Lower leg skin (tissue), 4 donors: ENCODE data around the gene ESYT2. TPM values are rescaled to one million over a fixed set of nuclear protein-coding genes. Genes with fewer than 3 reads are reported as not detected.

Experiments
- DNase-seq, 2 donors: peaks; one replicate each; pipeline ENCODE4 v3.0.0-alpha.2; 2019; ENCODE audit warnings: low spot score in 2 of 2
- H3K4me3 ChIP-seq: fragments of 200-600 bp; sonication (generic); 2 replicates; pipeline ENCODE4 v1.5.1; 2017; ENCODE audit warnings: mild to moderate bottlenecking, low read depth; ENCODE audit not compliant: poor library complexity, severe bottlenecking
- CTCF ChIP-seq, 3 donors: fragments of 450-650 bp; IDR thresholded peaks; one replicate each; pipeline ENCODE4 v1.5.1; 2016; ENCODE audit warnings: antibody characterized with exemption in 3 of 3, mild to moderate bottlenecking in 3 of 3, moderate library complexity in 2 of 3
- POLR2A ChIP-seq, 2 donors: fragments of 450-650 bp; IDR thresholded peaks; one replicate each; pipeline ENCODE4 v1.6.1; 2016 to 2017; ENCODE audit warnings: antibody characterized with exemption in 2 of 2, mild to moderate bottlenecking in 1 of 2, moderate library complexity in 1 of 2
- WGBS, 2 donors: methylation state at CpG; one replicate each; pipeline ENCODE4 v1.1.5; 2018; 5-methylcytosine and 5-hydroxymethylcytosine counted together
- intact Hi-C: fragments of 100-400 bp; cut with DNase I; formaldehyde crosslinking; loops from one replicate; pipeline ENCODE4 v1.15.0; 2023; ENCODE audit warnings: low total_unique reads
- total RNA-seq, 4 donors: library from RNA; depleted of rRNA; stranded (reverse); fragments of >200 nt; gene quantifications; one replicate each; pipeline ENCODE4 v1.1.0, GENCODE V29; 2016

The ESYT2 gene
- total RNA-seq, 4 donors from 2014 or later, result 75.5 to 101 (median 78.0) TPM

- WGBS, 2 donors, result 88% methylated on average over 21 of the region's 21 CpGs
- DNase-seq, result no peak
- H3K4me3 ChIP-seq, result no peak overlapping the region
- TF ChIP-seq CTCF (IDR thresholded peaks at IDR 0.05) (no peak), POLR2A (IDR thresholded peaks at IDR 0.05) (no peak)
- intact Hi-C loops, result no loop called here
Measured at GRCh38 chr7:158724658-158725505, 104.4 kb downstream of the ESYT2 start.

GRCh38 chr7:158723714-158724385 lies 105.5 kb downstream of the ESYT2 start:
- TF ChIP-seq POLR2A (IDR thresholded peaks at IDR 0.05) (no peak), CTCF (IDR thresholded peaks at IDR 0.05) (no peak)
- H3K4me3 ChIP-seq, result no peak overlapping the region
- DNase-seq, result no peak
- 75 to 77% methylated on average over 12 of the region's 12 CpGs for WGBS, 2 donors
- intact Hi-C loops, result no loop called here

- no peak for DNase-seq
Measured at GRCh38 chr7:158723266-158723665, 106.0 kb downstream of the ESYT2 start.

GRCh38 chr7:158722574-158723237 lies 106.6 kb downstream of the ESYT2 start:
- 91 to 94% methylated on average over 6 of the region's 6 CpGs for WGBS, 2 donors
- no peak overlapping the region for H3K4me3 ChIP-seq
- TF ChIP-seq CTCF (IDR thresholded peaks at IDR 0.05) (no peak), POLR2A (IDR thresholded peaks at IDR 0.05) (no peak)
- no peak for DNase-seq
- intact Hi-C loops, result no loop called here

More at GRCh38 chr7:158723266-158723665, 106.0 kb downstream of the ESYT2 start:
- 80 to 85% methylated on average over 13 of the region's 13 CpGs for WGBS, 2 donors
- intact Hi-C loops, result no loop called here
- TF ChIP-seq POLR2A (IDR thresholded peaks at IDR 0.05) (no peak), CTCF (IDR thresholded peaks at IDR 0.05) (no peak)
- H3K4me3 ChIP-seq, result no peak overlapping the region

- TF ChIP-seq POLR2A (IDR thresholded peaks at IDR 0.05) (no peak), CTCF (IDR thresholded peaks at IDR 0.05) (no peak)
- H3K4me3 ChIP-seq, result no peak overlapping the region
- no peak for DNase-seq
- intact Hi-C loops, result no loop called here
- WGBS, 2 donors, result 74 to 76% methylated on average over 9 of the region's 9 CpGs
Measured at GRCh38 chr7:158720112-158720511, 109.2 kb downstream of the ESYT2 start.
